ENCODE measurements around the gene RCHY1. TPM values are rescaled to one million over a fixed set of nuclear protein-coding genes. Genes with fewer than 3 reads are reported as not detected.
"Not testable (repeated sequence)": the region's sequence is repeated elsewhere in the genome, so short reads cannot be mapped to it uniquely, and the experiment has no call there.

The RCHY1 gene
- polyA plus RNA-seq, 4 donors: 16.8 to 38.6 (median 28.5) TPM

DNA sequence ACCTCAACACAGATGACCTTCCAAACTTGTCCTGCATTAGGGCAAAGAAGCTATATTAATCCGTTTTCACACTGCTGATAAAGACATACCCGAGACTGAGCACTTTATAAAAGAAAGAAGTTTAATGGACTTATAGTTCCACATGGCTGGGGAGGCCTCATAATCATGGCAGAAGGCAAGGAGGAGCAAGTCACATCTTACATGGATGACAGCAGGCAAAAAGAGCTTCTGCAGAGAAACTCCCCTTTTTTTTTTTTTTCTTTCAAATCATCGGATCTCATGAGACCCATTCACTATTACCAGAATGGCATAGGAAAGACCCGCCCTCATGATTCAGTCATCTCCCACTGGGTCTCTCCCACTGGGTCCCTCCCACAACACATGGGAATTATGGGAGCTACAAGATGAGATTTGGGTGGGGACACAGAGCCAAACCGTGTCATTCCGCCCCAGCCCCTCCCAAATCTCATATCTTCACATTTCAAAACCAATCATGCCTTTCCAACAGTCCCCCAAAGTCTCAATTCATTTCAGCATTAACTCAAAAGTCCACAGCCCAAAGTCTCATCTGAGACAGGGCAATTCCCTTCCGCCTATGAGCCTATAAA lies 17.4 kb upstream of the RCHY1 start:
- not testable (repeated sequence) for H3K27me3 ChIP-seq (ENCODE audit: control insufficient read depth in 3 of 3, insufficient read depth in 3 of 3, low read length in 3 of 3); H3K27ac ChIP-seq (ENCODE audit: low read depth in 1 of 3, low read length in 2 of 3); DNase-seq; FAIRE-seq; H3K4me1 ChIP-seq (ENCODE audit: control insufficient read depth in 3 of 3, insufficient read depth in 2 of 3, low read depth in 1 of 3, low read length in 2 of 3); H3K4me3 ChIP-seq (ENCODE audit: low read depth in 1 of 3, low read length in 3 of 3)
- Histone ChIP-seq H3K9me3 (ENCODE audit: control insufficient read depth in 2 of 2, insufficient read depth in 1 of 2, low read depth in 1 of 2, low read length in 1 of 2) (peaks cover 1 to 32% of the 10 kb centered on the region in 2 donors), H3K36me3 (ENCODE audit: control insufficient read depth in 3 of 3, insufficient read depth in 2 of 3, low read depth in 1 of 3, low read length in 3 of 3) (peaks cover 0 to 16% (median 16%) of the 10 kb centered on the region in 3 donors)
- WGBS, 3 donors: 81 to 89% (median 88%) methylated on average over 7 of the region's 7 CpGs

DNA sequence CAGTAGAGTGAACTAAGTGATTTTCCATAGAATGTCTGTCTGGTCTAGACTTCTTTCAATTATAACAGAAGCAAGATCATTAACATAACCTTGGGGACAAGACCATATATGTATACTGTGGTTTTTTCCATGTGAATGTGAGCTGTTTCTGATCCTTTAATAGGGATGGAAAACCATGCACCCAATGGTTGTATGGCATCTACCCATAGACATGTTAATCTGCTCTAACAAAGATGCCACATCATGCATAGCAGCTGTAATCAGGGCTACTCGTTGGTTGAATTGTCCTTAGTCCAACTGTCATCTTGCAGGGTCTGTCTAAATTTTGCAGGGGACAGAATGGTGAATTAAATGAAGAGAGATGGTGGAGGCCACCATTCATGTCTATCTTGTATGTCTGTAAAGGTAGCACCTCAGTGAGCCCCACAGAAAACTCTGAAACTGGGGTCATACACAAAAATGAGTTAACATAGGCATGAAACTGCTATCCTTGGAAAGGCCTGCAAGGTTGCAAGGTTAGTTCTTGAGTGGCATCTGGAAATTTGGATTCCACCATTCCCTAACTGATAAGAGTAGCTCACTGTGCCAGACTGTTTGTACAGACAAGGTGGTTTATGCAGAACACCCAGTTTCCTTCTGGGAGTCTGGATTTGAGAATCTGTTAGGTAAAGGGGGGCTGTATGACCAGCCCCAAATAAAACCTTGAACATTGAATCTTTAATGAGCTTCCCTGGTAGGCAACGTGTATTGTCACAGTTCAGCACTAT lies 16.5 kb upstream of the RCHY1 start:
- DNase-seq: no peak
- Histone ChIP-seq H3K9me3 (ENCODE audit: control insufficient read depth in 2 of 2, insufficient read depth in 1 of 2, low read depth in 1 of 2, low read length in 1 of 2) (peaks cover 1 to 28% of the 10 kb centered on the region in 2 donors), H3K27me3 (ENCODE audit: control insufficient read depth in 3 of 3, insufficient read depth in 3 of 3, low read length in 3 of 3) (no peaks in the 10 kb centered on the region), H3K4me3 (ENCODE audit: low read depth in 1 of 3, low read length in 3 of 3) (no peak overlapping the region), H3K4me1 (ENCODE audit: control insufficient read depth in 3 of 3, insufficient read depth in 2 of 3, low read depth in 1 of 3, low read length in 2 of 3) (no peaks in the 10 kb centered on the region), H3K36me3 (ENCODE audit: control insufficient read depth in 3 of 3, insufficient read depth in 2 of 3, low read depth in 1 of 3, low read length in 3 of 3) (peaks cover 0 to 16% (median 16%) of the 10 kb centered on the region in 3 donors), H3K27ac (ENCODE audit: low read depth in 1 of 3, low read length in 2 of 3) (no peak overlapping the region)
- no peak for FAIRE-seq
- 69 to 81% (median 72%) methylated on average over 2 of the region's 2 CpGs for WGBS, 3 donors

DNA sequence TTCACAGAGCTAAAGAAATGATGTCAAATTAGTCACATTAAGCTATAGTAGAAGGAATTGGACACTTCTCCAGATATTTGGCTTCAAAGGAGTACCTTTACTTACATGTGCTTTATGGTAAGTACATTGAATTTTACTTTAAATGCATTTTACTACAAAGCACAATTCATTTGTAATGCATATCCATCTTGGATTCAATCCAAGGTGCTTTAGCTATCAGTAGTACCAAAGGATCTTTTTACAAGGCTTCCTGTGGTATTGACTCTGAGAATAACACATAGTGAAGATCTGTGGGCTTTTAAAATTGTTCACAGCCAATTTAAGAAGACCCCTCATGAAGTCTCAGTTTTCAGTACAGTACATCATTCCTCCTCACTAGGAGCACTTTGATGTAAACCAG lies 13.3 kb upstream of the RCHY1 start:
- DNase-seq: no peak
- FAIRE-seq: no peak
- peaks cover 0 to 19% of the 10 kb centered on the region in 2 donors for H3K9me3 ChIP-seq (ENCODE audit: control insufficient read depth in 2 of 2, insufficient read depth in 1 of 2, low read depth in 1 of 2, low read length in 1 of 2)
- H3K36me3 ChIP-seq (ENCODE audit: control insufficient read depth in 3 of 3, insufficient read depth in 2 of 3, low read depth in 1 of 3, low read length in 3 of 3): peaks cover 0 to 20% (median 19%) of the 10 kb centered on the region in 3 donors
- no peaks in the 10 kb centered on the region for H3K4me1 ChIP-seq (ENCODE audit: control insufficient read depth in 3 of 3, insufficient read depth in 2 of 3, low read depth in 1 of 3, low read length in 2 of 3)
- H3K4me3 ChIP-seq (ENCODE audit: low read depth in 1 of 3, low read length in 3 of 3): no peak overlapping the region
- no peaks in the 10 kb centered on the region for H3K27me3 ChIP-seq (ENCODE audit: control insufficient read depth in 3 of 3, insufficient read depth in 3 of 3, low read length in 3 of 3)
- no peak overlapping the region for H3K27ac ChIP-seq (ENCODE audit: low read depth in 1 of 3, low read length in 2 of 3)

DNA sequence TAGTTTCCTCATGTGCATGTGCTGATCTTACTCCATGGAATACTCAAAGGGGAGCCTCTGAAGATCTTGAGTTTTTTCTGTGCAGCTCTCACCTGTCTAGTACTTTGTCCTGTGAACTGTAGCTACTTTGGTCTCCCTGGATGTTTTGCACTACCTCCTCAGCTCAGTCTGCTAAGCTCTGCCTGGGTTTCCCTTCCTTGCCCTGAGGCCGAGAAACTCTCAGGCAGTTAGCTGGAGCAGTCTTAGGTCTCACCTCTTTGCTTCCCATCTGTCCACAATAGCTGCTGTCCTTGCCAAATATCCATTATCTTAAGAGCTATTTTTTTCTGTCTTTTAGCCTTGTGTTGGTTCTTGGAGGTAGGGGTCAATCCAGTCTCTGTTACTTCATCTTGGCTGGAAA lies 11.7 kb upstream of the RCHY1 start:
- H3K4me1 ChIP-seq (ENCODE audit: control insufficient read depth in 3 of 3, insufficient read depth in 2 of 3, low read depth in 1 of 3, low read length in 2 of 3): no peaks in the 10 kb centered on the region
- H3K36me3 ChIP-seq (ENCODE audit: control insufficient read depth in 3 of 3, insufficient read depth in 2 of 3, low read depth in 1 of 3, low read length in 3 of 3): peaks cover 0 to 13% (median 11%) of the 10 kb centered on the region in 3 donors
- H3K9me3 ChIP-seq (ENCODE audit: control insufficient read depth in 2 of 2, insufficient read depth in 1 of 2, low read depth in 1 of 2, low read length in 1 of 2): peaks cover 0 to 4% of the 10 kb centered on the region in 2 donors
- no peaks in the 10 kb centered on the region for H3K27me3 ChIP-seq (ENCODE audit: control insufficient read depth in 3 of 3, insufficient read depth in 3 of 3, low read length in 3 of 3)
- FAIRE-seq (no peak), DNase-seq (no peak)
- no peak overlapping the region for H3K27ac ChIP-seq (ENCODE audit: low read depth in 1 of 3, low read length in 2 of 3)
- no peak overlapping the region for H3K4me3 ChIP-seq (ENCODE audit: low read depth in 1 of 3, low read length in 3 of 3)
- 95 to 100% (median 99%) methylated on average over 1 of the region's 1 CpG for WGBS, 3 donors

DNA sequence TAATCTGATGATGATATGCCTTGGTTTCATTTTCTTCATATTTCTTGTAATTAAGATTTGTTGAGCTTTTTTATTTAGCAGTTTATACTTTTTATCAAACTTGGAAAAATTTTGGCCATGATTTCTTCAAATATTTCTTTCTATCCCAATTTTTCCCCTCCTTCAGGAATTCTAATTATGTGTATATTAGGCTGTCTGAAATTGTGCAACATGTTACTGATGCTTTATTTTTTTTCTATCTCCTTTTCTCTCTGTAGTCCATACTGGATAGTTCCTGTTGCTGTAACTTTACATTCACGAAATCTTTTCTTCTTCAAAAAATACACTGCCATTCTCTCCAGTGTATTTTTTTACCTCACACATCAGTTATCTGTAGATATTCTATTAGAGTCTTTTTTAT lies 10.9 kb upstream of the RCHY1 start:
- Histone ChIP-seq H3K27me3 (ENCODE audit: control insufficient read depth in 3 of 3, insufficient read depth in 3 of 3, low read length in 3 of 3) (no peaks in the 10 kb centered on the region), H3K9me3 (ENCODE audit: control insufficient read depth in 2 of 2, insufficient read depth in 1 of 2, low read depth in 1 of 2, low read length in 1 of 2) (no peaks in the 10 kb centered on the region), H3K36me3 (ENCODE audit: control insufficient read depth in 3 of 3, insufficient read depth in 2 of 3, low read depth in 1 of 3, low read length in 3 of 3) (peaks cover 0 to 13% (median 7%) of the 10 kb centered on the region in 3 donors), H3K27ac (ENCODE audit: low read depth in 1 of 3, low read length in 2 of 3) (no peak overlapping the region), H3K4me1 (ENCODE audit: control insufficient read depth in 3 of 3, insufficient read depth in 2 of 3, low read depth in 1 of 3, low read length in 2 of 3) (no peaks in the 10 kb centered on the region), H3K4me3 (ENCODE audit: low read depth in 1 of 3, low read length in 3 of 3) (no peak overlapping the region)
- FAIRE-seq: no peak
- WGBS, 3 donors: 95 to 100% (median 100%) methylated on average over 1 of the region's 1 CpG
- DNase-seq: no peak

DNA sequence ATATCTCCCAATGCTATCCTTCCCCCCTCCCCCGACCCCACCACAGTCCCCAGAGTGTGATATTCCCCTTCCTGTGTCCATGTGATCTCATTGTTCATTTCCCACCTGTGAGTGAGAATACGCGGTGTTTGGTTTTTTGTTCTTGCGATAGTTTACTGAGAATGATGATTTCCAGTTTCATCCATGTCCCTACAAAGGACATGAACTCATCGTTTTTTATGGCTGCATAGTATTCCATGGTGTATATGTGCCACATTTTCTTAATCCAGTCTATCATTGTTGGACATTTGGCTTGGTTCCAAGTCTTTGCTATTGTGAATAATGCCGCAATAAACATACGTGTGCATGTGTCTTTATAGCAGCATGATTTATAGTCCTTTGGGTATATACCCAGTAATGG lies 5.2 kb upstream of the RCHY1 start:
- DNase-seq; H3K9me3 ChIP-seq (ENCODE audit: control insufficient read depth in 2 of 2, insufficient read depth in 1 of 2, low read depth in 1 of 2, low read length in 1 of 2); H3K27me3 ChIP-seq (ENCODE audit: control insufficient read depth in 3 of 3, insufficient read depth in 3 of 3, low read length in 3 of 3); H3K27ac ChIP-seq (ENCODE audit: low read depth in 1 of 3, low read length in 2 of 3); H3K4me1 ChIP-seq (ENCODE audit: control insufficient read depth in 3 of 3, insufficient read depth in 2 of 3, low read depth in 1 of 3, low read length in 2 of 3); H3K4me3 ChIP-seq (ENCODE audit: low read depth in 1 of 3, low read length in 3 of 3); FAIRE-seq; H3K36me3 ChIP-seq (ENCODE audit: control insufficient read depth in 3 of 3, insufficient read depth in 2 of 3, low read depth in 1 of 3, low read length in 3 of 3): not testable (repeated sequence)
- 93 to 100% (median 93%) methylated on average over 4 of the region's 7 CpGs for WGBS, 3 donors

DNA sequence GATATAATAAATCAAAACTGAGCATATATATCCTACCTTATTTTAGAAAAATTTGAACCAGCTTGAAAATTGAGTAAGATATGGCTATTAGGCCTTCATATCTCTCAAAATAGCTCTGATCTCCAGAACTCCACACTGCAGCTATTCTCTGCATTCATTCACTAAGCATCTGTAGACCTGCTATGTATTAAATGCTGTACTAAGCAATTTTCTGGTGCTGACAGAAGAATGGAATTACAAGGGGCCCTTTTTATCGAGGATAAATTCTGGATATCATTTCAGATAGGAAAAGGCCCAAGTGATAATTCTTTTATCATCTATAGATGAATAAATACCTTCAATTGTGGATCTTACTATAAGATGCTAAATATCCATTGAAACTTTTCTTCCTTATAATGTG lies 1.9 kb upstream of the RCHY1 start:
- peaks cover 2 to 21% (median 12%) of the 10 kb centered on the region in 3 donors for H3K4me1 ChIP-seq (ENCODE audit: control insufficient read depth in 3 of 3, insufficient read depth in 2 of 3, low read depth in 1 of 3, low read length in 2 of 3)
- FAIRE-seq (no peak), DNase-seq (no peak)
- H3K36me3 ChIP-seq (ENCODE audit: control insufficient read depth in 3 of 3, insufficient read depth in 2 of 3, low read depth in 1 of 3, low read length in 3 of 3): peaks cover 0 to 5% (median 2%) of the 10 kb centered on the region in 3 donors
- H3K27me3 ChIP-seq (ENCODE audit: control insufficient read depth in 3 of 3, insufficient read depth in 3 of 3, low read length in 3 of 3): no peaks in the 10 kb centered on the region
- H3K4me3 ChIP-seq (ENCODE audit: low read depth in 1 of 3, low read length in 3 of 3): no peak overlapping the region
- no peaks in the 10 kb centered on the region for H3K9me3 ChIP-seq (ENCODE audit: control insufficient read depth in 2 of 2, insufficient read depth in 1 of 2, low read depth in 1 of 2, low read length in 1 of 2)
- WGBS, 3 donors: 69 to 83% (median 79%) methylated on average over 1 of the region's 1 CpG
- no peak overlapping the region for H3K27ac ChIP-seq (ENCODE audit: low read depth in 1 of 3, low read length in 2 of 3)

DNA sequence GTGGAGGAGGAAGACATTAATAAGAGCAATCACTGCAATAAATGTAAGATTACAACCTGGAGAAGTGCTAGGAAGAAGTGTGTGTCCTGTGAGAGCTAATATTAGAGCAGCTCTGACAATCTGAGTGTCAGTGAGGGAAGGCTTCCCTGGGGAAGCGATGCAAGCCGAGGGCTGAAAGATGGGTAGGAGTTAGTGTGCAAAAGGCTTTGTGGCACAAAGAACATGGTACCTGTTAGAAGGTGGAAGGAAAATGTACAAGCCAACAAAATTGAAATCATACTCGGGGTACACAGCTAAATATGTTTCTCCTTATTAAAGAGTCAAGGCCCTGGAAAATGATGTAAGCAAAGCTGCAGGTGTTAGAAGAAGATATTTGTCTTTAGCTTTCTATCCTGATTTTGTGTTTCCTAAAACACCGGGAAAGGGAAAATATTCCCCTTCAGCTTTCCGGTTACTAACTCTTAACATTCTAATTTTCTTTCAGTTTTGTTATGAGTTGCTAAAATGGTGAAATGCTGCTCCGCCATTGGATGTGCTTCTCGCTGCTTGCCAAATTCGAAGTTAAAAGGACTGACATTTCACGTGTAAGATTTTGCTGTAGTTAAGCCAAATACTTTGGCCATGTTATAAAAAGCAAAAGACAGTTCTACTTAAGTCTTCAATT lies 878 bp upstream of the RCHY1 start:
- Histone ChIP-seq H3K36me3 (ENCODE audit: control insufficient read depth in 3 of 3, insufficient read depth in 2 of 3, low read depth in 1 of 3, low read length in 3 of 3) (peaks cover 0 to 5% (median 2%) of the 10 kb centered on the region in 3 donors), H3K4me3 (ENCODE audit: low read depth in 1 of 3, low read length in 3 of 3) (peak overlapping the region; percentile 47 to 90 (median 87)), H3K27me3 (ENCODE audit: control insufficient read depth in 3 of 3, insufficient read depth in 3 of 3, low read length in 3 of 3) (no peaks in the 10 kb centered on the region), H3K9me3 (ENCODE audit: control insufficient read depth in 2 of 2, insufficient read depth in 1 of 2, low read depth in 1 of 2, low read length in 1 of 2) (no peaks in the 10 kb centered on the region), H3K27ac (ENCODE audit: low read depth in 1 of 3, low read length in 2 of 3) (peak overlapping the region; percentile 91 to 98 (median 98)), H3K4me1 (ENCODE audit: control insufficient read depth in 3 of 3, insufficient read depth in 2 of 3, low read depth in 1 of 3, low read length in 2 of 3) (peaks cover 2 to 21% (median 12%) of the 10 kb centered on the region in 3 donors)
- 8 to 28% (median 8%) methylated on average over 9 of the region's 9 CpGs for WGBS, 3 donors
- peak in 1 of 2 donors; percentile 24 for DNase-seq
- no peak for FAIRE-seq
